Lower lobe of right lung (tissue), 2 donors: ENCODE results near the gene IDH2. TPM values are rescaled to one million over a fixed set of nuclear protein-coding genes. Genes with fewer than 3 reads are reported as not detected.
A peak's percentile ranks its signal among the peaks of the same experiment; 100 is the strongest.

Experiments used
- ATAC-seq, 2 donors: fragments of 200-7000 bp; cut with Tn5 transposase; one replicate each; pipeline ENCODE4 v1.9.1; 2020 to 2022; ENCODE audit warnings: mild to moderate bottlenecking in 2 of 2, moderate library complexity in 2 of 2
- DNase-seq: peaks from one replicate; pipeline ENCODE4 v3.0.0-alpha.2; 2020
- H3K27ac ChIP-seq: fragments of 200-600 bp; one replicate; pipeline ENCODE4 v1.8.0; 2022
- H3K27me3 ChIP-seq: fragments of 200-600 bp; one replicate; pipeline ENCODE4 v1.8.0; 2022; ENCODE audit warnings: low read depth
- H3K36me3 ChIP-seq: fragments of 200-600 bp; one replicate; pipeline ENCODE4 v1.8.0; 2022; ENCODE audit warnings: mild to moderate bottlenecking
- H3K4me1 ChIP-seq: fragments of 200-600 bp; one replicate; pipeline ENCODE4 v1.8.0; 2022
- H3K4me3 ChIP-seq: fragments of 200-600 bp; one replicate; pipeline ENCODE4 v1.8.0; 2022; ENCODE audit warnings: mild to moderate bottlenecking
- H3K9me3 ChIP-seq: fragments of 200-600 bp; one replicate; pipeline ENCODE4 v1.8.0; 2022
- intact Hi-C: fragments of 100-400 bp; cut with DNase I; formaldehyde crosslinking; loops from one replicate; pipeline ENCODE4 v1.11.0; 2022
- total RNA-seq: library from RNA; stranded (reverse); fragmentation: NEBNext Ultra II Directional; extraction: Animal tissue kit (Norgen Biotek cat#: 25700); gene quantifications from one replicate; pipeline ENCODE4 v1.2.1, GENCODE V29; 2021
- TF ChIP-seq, protein P1 (sequence below): fragments of 200-600 bp; IDR thresholded peaks from one replicate; pipeline ENCODE4 v1.8.0; 2022; ENCODE audit warnings: antibody characterized with exemption, mild to moderate bottlenecking
- donor health status: DM: no; HTN: yes; CAD: no; lungs with severe emphysema.

Gene IDH2
- total RNA-seq, 1 donor from 2014 or later = 46.7 TPM

DNA sequence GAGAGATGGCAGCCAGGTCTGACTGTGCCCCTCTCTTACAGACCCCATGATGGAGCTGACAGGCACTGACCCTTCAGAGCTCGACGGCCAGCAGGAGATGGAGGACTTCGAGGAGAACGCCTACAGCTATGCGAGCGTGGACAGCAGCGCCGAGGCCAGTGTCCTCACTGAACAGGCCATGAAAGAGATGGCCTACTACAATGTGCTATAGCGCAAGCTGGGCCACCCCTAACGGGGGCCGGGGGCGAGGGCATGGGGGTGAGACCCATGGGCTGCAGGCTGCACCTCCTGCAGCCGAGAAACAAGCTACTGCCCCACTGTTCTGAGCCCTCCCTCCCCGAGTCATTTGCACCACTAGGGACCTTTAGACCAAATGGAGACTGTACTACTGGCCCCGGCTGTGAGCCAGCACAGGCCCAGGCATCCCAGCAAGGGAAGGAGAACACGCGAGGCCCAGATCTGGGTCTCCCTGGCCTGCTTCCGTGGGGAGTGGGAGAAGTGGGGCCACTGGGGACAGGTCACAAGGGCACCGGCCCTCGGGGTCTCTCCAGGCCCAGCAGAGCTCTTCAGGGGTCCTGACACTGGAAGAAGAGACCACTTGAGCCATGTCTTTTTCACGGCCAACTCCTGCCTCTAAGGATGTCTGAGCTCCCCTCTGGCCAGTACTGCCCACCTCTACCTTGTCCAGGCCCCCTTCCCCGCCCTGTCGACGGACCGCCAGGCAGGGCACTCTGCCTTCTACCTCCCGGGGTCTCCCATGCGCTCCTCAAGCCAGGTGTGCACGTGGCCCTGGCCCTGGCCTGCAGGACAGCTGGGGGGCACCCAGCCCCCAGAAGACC, 22.4 kb downstream of the IDH2 start:
- Histone ChIP-seq H3K9me3 (no peaks in the 10 kb centered on the region), H3K36me3 (peaks cover 92% of the 10 kb centered on the region), H3K27me3 (no peaks in the 10 kb centered on the region), H3K4me3 (no peak overlapping the region), H3K4me1 (peaks cover 13% of the 10 kb centered on the region), H3K27ac (peak overlapping the region; percentile 2)
- peak in 1 of 2 donors; percentile 2 for ATAC-seq
- no peak for DNase-seq
- TF ChIP-seq, protein P1, sequence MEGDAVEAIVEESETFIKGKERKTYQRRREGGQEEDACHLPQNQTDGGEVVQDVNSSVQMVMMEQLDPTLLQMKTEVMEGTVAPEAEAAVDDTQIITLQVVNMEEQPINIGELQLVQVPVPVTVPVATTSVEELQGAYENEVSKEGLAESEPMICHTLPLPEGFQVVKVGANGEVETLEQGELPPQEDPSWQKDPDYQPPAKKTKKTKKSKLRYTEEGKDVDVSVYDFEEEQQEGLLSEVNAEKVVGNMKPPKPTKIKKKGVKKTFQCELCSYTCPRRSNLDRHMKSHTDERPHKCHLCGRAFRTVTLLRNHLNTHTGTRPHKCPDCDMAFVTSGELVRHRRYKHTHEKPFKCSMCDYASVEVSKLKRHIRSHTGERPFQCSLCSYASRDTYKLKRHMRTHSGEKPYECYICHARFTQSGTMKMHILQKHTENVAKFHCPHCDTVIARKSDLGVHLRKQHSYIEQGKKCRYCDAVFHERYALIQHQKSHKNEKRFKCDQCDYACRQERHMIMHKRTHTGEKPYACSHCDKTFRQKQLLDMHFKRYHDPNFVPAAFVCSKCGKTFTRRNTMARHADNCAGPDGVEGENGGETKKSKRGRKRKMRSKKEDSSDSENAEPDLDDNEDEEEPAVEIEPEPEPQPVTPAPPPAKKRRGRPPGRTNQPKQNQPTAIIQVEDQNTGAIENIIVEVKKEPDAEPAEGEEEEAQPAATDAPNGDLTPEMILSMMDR = no peak
- intact Hi-C loops = loop anchor here (10.0 kb wide), 1 partner anchor 185 kb away; the partner anchor contains the start of gene AP3S2

DNA sequence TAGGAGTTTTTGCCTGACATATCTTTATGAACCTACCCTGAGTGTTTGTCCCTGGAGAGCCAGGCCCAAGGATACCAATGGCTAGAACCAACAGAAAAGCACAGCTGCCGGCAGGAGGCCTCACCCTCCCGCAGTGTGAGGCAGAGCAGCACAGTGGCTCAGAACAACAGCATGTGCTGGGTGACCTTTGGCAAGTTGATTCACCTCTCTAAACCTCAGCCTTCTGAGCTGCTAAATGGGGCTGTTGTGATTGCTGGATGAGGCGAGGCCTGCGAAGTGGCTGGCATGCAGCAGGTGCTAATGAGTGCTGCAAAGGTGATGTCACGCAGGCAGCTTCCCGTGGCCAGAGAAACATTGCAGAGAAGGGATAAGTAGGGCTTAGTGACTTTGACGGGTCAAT, 23.3 kb downstream of the IDH2 start:
- TF ChIP-seq, protein P1 = no peak
- no peaks in the 10 kb centered on the region for H3K9me3 ChIP-seq
- no peak for ATAC-seq
- no peaks in the 10 kb centered on the region for H3K27me3 ChIP-seq
- peaks cover 13% of the 10 kb centered on the region for H3K4me1 ChIP-seq
- H3K27ac ChIP-seq = no peak overlapping the region
- intact Hi-C loops = no loop called here
- DNase-seq = no peak
- H3K4me3 ChIP-seq = no peak overlapping the region
- peaks cover 92% of the 10 kb centered on the region for H3K36me3 ChIP-seq

DNA sequence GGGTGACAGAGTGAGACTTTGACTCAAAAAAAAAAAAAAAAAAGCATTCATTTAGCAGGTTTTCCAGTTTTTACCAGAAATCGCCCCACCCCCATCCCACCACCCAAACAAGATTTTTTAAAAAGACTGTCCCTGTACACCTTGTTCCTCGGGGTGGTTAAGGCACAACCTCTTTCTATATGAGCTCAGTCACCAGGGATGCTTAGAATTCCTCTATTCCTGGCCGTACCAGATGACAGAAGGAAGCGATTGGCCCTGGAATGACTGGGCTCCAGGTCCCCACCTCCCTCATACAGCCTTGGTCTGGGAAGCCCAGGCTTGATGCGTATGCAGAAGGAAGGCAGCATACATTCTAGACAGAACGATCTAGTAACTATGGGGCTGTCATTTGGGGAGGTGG, 25.6 kb downstream of the IDH2 start:
- no peaks in the 10 kb centered on the region for H3K4me1 ChIP-seq
- H3K27me3 ChIP-seq = no peaks in the 10 kb centered on the region
- intact Hi-C loops = no loop called here
- H3K9me3 ChIP-seq = no peaks in the 10 kb centered on the region
- no peak overlapping the region for H3K4me3 ChIP-seq
- TF ChIP-seq, protein P1 = no peak
- DNase-seq = no peak
- peaks cover 90% of the 10 kb centered on the region for H3K36me3 ChIP-seq
- ATAC-seq = no peak
- no peak overlapping the region for H3K27ac ChIP-seq

DNA sequence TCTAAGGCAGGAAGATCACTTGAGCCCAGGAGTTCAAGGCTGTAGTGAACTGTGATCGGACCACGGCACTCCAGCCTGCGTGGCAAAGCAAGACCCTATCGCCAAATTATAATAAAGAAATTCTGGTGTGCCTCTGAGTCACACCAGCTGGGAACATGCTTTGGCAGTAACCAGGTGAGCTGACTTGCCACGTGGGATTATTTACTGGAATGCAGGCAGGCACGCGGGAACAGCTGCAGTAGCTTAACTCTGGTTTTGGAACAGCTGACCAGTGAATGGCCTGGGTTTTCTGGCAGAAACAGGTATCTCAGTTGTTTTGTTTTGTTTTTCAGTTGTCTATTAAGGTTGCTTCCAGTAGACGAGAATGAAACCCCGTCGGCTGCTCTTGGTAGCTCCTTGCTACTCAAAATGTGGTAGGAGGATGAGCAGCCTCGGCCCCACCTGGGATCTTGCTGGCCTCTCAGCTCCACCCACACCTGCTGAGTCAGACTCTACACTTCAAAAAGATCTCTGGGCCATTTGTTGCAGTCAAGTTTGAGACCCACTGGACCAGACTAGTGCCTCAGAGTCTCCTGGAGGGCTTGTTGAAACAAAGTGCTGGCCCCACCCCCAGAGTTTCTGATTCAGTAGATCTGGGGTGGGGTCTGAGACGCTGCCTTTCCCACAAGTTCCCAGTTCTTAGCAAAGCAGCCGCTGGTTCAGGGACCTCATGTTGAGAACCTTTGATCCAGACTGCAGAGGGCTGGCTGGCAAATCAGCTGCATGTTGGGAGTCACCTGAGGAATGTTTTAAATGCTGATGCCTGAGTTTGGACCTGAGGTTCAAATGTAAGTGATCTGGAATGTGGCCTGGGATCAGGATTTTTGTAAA, 26.6 kb downstream of the IDH2 start:
- intact Hi-C loops = no loop called here
- Histone ChIP-seq H3K27ac (peak overlapping the region; percentile 41), H3K27me3 (no peaks in the 10 kb centered on the region), H3K4me3 (no peak overlapping the region), H3K4me1 (peaks cover 10% of the 10 kb centered on the region), H3K9me3 (no peaks in the 10 kb centered on the region), H3K36me3 (peaks cover 79% of the 10 kb centered on the region)
- TF ChIP-seq, protein P1 = no peak
- ATAC-seq (peak; percentile 38 to 55), DNase-seq (no peak)

DNA sequence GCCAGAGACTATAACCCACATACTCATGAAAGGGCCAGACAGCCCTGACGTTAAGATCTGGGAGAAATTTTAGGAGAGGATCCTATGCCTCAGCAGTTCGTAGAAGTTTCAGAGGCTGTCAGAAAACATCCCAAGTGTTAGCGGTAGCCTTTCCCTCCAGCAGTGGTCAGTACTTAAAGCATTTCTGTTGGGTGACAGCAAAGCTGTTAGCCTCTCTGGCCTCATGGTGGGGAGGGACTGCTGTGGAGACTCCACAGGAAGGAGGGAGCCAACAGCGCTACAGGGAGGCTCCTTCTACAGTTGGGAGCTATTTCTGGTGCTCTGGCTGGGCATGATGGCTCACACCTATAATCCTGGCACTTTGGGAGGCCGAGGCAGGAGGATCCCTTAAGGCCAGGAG, 27.4 kb downstream of the IDH2 start:
- no peak for ATAC-seq
- no peak for DNase-seq
- Histone ChIP-seq H3K4me1 (peaks cover 17% of the 10 kb centered on the region), H3K27me3 (no peaks in the 10 kb centered on the region), H3K9me3 (no peaks in the 10 kb centered on the region), H3K36me3 (peaks cover 72% of the 10 kb centered on the region), H3K4me3 (no peak overlapping the region), H3K27ac (peak overlapping the region; percentile 41)
- intact Hi-C loops = no loop called here
- TF ChIP-seq, protein P1 = no peak
